Ishikawa (cell line): Measurements from ENCODE around the gene MLXIPL.

ENCODE experiments used
- CEBPB ChIP-seq: IDR thresholded peaks from 2 replicates; pipeline ENCODE4 v1.6.1; 2012
- CREB1 ChIP-seq: IDR thresholded peaks from 2 replicates; pipeline ENCODE4 v1.6.1; 2012; ENCODE audit warnings: low read depth
- EGR1 ChIP-seq: IDR thresholded peaks from 2 replicates; pipeline ENCODE4 v1.6.1; 2012
- EP300 ChIP-seq: IDR thresholded peaks from 2 replicates; pipeline ENCODE4 v1.6.1; 2012; ENCODE audit warnings: borderline replicate concordance
- FOXM1 ChIP-seq: IDR thresholded peaks from 2 replicates; pipeline ENCODE4 v1.6.1; 2012; ENCODE audit warnings: low read depth, borderline replicate concordance
- MAX ChIP-seq: IDR thresholded peaks from 2 replicates; pipeline ENCODE4 v1.6.1; 2012
- NFIC ChIP-seq: IDR thresholded peaks from 2 replicates; pipeline ENCODE4 v1.6.1; 2012
- RAD21 ChIP-seq: IDR thresholded peaks from 2 replicates; pipeline ENCODE4 v1.6.1; 2012; ENCODE audit warnings: low read depth
- REST ChIP-seq: IDR thresholded peaks from 2 replicates; pipeline ENCODE4 v1.6.1; 2012; ENCODE audit warnings: low read depth, mild to moderate bottlenecking
- TAF1 ChIP-seq: IDR thresholded peaks from 2 replicates; pipeline ENCODE4 v1.6.1; 2012; ENCODE audit warnings: low read depth, mild to moderate bottlenecking
- TCF12 ChIP-seq: IDR thresholded peaks from 2 replicates; pipeline ENCODE4 v1.6.1; 2012; ENCODE audit warnings: low read depth
- TEAD4 ChIP-seq: IDR thresholded peaks from 2 replicates; pipeline ENCODE4 v1.6.1; 2012
- USF1 ChIP-seq: IDR thresholded peaks from 2 replicates; pipeline ENCODE4 v1.6.1; 2012
- YY1 ChIP-seq: IDR thresholded peaks from 2 replicates; pipeline ENCODE4 v1.6.1; 2012; ENCODE audit warnings: low read depth
- ZBTB7A ChIP-seq: IDR thresholded peaks from 2 replicates; pipeline ENCODE4 v1.6.1; 2012; ENCODE audit warnings: low read depth

The MLXIPL gene

GRCh38 chr7:73622527-73622908 is 1.8 kb downstream of the MLXIPL start:
- no peak for TF ChIP-seq FOXM1
- no peak for TF ChIP-seq REST
- no peak for TF ChIP-seq ZBTB7A
- TF ChIP-seq NFIC: no peak
- no peak for TF ChIP-seq RAD21
- no peak for TF ChIP-seq EGR1
- no peak for TF ChIP-seq TCF12
- no peak for TF ChIP-seq YY1
- no peak for TF ChIP-seq EP300
- TF ChIP-seq TAF1: no peak
- no peak for TF ChIP-seq CEBPB
- TF ChIP-seq USF1: no peak

- TF ChIP-seq TEAD4 (no peak), REST (no peak), EGR1 (no peak), CREB1 (no peak)
Observed at GRCh38 chr7:73621168-73622063, 2.9 kb downstream of the MLXIPL start.

- TF ChIP-seq REST (no peak), RAD21 (no peak), ZBTB7A (no peak), MAX (no peak), FOXM1 (no peak), TCF12 (no peak), USF1 (no peak)
Observed at GRCh38 chr7:73618538-73618937, 5.8 kb downstream of the MLXIPL start.

GRCh38 chr7:73615886-73616285 is 8.4 kb downstream of the MLXIPL start:
- TF ChIP-seq RAD21 (no peak), MAX (no peak)

- TF ChIP-seq EGR1 (no peak), FOXM1 (no peak), YY1 (no peak), MAX (no peak), USF1 (no peak), RAD21 (no peak), ZBTB7A (no peak), NFIC (no peak), CEBPB (no peak), TAF1 (no peak), CREB1 (no peak), TEAD4 (no peak)
Observed at GRCh38 chr7:73613954-73614735, 10.2 kb downstream of the MLXIPL start.
